Stimulated activated CD8-positive, alpha-beta memory T cell treated with anti-CD3 and anti-CD28 coated beads, Interleukin-15, amount 100 ng/mL, for 48 hours (primary cell): ENCODE results near the gene ANKMY1.

ENCODE experiments used
- DNase-seq, 2 donors: peaks; one replicate each; pipeline ENCODE4 v3.0.0-alpha.2; 2020; ENCODE audit warnings: low read depth in 2 of 2

Gene ANKMY1

DNA sequence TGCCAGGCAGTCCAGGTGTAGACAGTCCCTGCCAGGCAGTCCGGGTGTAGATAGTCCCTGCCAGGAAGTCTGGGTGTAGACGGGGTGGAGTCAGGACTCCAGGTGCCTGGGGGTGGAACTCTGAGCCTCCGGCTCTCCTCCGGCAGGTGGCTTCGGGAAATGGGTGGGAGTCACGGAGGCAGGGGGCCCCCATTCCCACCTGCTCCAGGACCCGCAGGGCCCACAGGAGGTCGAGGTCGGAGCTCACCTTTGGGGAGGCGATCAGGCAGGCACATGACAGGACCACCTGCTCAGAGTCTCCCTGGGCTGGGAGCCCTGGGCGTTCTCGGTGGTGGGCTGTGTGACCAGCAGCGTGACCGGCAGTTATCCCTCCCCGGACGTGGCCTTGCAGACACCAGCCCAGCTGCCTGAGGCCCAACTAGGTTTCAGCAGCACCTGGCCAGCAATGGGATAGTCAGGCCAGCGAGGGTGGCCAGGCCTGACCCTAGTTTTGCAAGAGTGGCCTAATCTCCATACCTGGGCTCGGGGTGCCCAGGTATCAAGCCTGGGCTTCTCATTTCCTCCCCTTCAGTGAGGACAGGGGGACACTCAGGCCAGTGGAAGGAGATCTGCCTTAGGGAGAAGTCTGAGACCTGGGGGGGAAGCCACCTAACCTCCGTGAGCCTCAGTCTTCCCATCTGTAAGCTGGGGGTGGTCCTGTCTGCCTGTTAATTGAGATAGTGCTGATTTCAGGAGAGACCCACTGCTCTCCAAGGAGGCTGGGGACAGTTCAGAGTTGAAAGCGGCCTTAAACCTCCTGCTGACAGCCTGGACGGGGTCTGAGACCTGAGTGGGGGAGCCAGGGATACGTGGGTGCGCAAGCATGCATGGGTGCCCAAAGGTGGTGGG is 109.2 kb downstream of the ANKMY1 start:
- no peak for DNase-seq

DNA sequence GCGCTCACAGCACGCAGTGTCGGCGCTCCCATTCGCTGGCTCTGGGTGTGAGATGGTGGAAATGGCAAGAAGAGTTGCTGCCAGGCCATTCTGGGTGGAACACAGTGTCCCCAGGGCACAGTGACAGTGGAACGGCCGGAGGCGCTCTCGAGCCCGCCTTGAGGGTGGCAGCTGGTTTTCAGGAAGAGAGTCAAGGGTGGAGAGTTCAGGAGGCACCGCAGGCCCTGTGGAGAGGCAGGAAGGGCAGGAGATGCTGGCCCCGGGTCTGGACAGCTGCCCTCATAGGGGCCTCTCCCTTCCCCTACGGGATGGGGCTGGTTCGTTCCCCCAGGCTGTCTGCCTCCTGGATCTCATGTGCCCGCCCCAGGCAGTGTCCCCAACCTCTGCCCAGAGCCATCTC is 109.9 kb downstream of the ANKMY1 start:
- no peak for DNase-seq

DNA sequence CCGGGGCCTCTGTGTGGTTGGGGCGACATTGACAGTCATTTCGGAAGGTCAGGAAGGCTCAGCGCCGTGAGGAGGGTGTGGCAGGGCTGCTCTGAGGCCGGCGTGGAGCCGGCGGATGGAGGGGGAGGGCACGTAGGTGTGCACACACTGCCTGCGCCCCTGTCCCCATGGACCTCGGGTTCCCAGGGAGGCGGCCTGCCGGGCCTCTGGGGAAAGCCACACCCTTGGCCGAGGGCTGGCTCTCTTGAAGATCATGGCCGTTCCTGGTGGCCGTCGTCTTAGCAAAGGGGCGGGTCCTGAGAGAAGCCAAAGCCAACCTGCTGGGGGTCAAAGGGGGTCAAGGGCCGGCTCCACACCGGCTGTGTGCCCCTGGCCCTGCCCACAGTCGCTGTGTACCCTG is 110.5 kb downstream of the ANKMY1 start:
- DNase-seq = no peak

DNA sequence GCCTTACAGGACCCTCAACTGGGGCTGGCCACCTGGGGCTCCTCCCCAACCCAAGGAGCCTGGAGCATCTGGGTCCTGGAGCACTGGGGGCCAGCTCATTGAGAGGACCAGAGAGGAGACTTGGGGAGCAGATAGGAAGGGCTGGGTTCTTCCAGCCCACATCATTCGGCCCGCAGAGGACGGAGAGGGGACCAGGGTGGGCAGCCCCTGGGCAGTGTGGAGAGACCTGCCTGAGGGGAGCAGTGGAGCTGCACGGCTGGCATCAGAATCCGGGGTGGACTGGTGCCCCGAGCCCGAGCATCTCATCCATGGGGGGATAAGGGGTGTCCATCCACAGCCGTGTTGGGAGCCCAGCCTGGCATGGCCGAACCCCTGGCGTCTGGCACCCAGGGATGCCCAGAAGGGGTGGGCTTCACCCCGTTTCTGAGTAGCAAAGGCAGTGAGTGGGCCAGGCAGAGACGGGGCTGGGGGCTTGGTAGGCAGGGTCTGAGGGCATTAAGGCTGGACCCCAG is 111.1 kb downstream of the ANKMY1 start:
- DNase-seq = no peak

DNA sequence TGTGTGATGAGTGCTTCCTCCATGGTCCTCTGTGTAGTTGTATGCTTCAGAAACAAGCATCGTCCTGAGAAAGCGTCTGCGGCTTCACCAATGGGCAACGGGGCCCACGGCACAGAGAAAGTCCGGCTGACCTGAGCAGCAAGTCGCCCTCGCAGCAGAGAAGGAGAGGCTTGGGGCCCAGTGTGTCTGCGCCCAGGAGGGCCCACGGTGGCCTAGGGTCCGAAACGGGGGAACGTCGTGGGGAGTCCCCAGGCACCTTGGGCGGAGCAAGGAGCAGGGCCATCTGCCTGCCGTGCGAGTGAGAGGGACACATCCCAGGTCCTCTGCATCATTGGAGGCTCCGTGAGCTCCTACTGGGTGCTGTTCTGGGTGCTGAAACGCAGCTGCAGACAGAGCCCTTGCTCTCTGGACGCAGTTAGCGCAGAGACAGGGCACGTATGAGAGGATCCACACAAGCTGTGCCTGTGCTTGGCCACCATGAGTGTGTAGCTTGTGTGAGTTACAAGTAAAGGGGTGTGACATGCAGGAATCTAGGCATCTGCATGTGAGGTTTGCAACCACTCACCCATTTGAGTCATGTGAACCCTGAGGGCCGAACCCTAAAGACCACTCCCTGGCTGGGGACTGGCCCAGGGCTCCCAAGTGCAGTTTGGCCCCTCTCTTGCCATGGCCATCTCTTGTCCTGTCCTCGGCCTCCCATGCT is 111.7 kb downstream of the ANKMY1 start:
- DNase-seq = no peak

DNA sequence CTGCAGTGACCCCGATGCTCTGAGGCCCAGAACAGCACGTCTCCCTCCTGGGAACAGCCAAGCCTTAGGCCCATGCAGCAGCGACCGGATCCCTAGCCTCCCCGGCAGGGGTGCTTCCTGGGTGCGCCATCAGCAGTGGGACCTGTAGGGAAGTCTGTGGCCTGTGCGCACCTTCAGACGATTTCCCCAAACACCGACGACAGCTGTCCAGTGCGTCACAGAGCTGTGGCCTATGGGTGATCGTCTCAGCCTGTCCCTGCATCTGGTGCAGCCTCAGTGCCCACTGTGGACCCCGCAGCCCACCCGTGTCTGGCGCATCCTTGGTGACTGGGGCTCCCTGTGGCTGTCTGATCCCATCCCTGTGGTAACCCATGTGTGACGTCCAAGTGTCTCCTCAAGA is 113.3 kb downstream of the ANKMY1 start:
- no peak for DNase-seq

DNA sequence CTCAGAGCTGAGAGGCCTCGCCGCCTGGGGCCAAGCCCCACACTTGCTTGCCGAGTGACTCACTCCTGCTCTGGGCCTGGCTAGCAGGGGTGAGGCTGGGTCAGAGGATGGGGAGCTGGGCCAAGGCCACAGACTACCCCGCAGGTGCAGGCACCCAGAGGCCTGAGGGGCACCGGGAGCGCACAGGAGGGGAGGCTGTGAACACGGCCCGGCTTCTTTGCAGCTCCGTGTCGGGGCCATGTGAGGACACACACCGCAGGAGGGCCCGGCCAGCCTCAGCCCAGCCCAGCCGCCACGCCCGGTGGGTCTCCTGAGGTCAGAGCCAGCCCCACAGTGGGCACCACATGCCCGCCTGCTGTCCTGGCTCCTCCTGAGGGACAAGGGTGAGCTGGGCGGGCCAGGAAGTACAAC is 113.9 kb downstream of the ANKMY1 start:
- DNase-seq = no peak

DNA sequence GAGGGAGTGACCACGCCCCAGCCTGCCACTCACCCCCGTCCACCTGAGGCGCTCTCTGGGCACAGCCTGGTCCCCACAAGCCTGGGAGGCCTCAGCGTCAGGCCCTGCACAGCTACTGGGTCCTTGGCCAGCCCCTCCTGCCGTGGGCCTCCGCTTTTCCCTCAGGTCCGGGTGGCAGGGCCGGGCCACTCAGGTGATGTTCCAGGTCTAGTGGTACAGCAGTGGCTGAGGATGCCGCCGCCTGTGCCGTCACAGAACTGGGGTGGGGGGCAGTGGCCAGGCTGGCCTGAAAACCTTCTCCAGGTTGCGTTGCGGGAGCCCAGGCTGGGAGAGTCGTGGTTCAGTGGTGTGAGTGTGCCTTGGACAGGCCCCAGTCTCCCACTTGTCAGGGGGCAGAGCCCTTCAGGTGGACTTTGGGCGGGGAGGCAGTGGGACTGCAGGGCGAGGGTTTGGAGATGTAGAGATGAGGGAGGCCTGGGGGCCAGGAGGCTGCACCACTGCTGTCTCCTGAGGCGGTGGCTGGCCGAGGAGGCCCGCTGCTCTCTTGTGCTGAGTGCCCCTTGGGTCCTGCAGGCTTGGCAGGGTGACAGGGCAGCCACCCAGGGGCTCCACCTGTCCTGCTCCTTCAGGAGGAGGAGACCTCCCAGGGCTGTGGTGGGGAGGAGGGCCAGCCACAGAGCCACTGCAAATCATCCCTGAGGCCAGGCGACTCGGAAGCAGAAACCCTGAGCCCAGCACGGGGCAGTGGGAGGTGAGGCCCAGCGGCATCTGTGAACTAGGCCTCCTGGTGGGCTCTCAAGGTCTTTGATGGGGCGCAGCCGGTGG is 114.7 kb downstream of the ANKMY1 start:
- DNase-seq = no peak

DNA sequence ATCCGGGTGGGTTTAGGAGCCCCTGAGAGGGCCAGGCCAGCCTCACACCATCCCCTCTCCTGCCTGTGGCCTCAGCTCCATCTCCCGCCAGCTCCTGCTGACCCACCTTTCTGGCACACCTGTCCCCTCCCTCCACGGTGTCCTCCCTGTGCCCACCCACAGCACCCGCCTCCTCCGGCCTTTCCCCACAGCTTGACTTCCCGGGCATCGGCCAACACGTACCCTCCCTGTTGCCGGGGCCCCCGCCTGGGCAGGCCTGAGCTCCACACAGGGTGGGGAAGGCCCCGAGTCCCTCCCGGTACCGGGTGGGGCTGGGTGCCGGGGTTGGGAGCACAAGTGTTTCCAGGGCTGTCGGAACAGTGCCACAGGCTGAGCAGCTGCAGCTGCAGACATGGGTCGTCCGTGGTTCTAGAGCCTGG is 115.8 kb downstream of the ANKMY1 start:
- no peak for DNase-seq

DNA sequence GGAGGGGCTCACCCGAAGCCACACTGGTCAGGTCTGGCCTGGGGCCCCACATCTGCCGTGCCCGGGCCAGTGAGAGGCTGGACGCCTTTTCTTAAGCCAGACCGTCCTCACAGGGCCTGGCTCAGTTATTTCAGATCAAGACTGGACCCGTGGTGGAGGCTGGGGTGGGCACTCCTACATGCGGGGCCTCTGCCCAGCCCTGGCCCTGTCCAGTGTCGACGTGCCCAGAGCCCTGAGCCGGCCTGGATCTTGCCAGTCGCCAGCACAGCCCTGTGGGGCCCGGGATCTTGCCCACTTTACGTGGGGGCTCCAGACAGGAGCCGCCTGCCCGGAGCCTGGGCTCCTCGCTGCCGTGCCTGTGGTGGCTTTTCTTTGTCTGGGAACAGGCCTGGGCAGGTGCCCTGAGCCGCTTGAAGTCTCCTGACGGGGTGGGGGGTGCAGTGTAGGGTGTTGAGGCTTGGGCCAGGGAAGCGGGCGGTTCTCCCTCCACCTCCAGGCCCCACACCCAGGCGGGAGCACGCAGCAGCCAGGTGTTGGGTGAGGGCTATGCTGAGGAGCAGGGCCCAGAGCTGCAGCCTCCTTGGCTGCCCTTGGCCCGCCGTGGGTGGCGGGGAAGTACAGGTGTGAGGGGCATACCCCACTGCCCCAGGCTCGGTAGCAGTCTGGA is 116.3 kb downstream of the ANKMY1 start:
- DNase-seq = no peak

DNA sequence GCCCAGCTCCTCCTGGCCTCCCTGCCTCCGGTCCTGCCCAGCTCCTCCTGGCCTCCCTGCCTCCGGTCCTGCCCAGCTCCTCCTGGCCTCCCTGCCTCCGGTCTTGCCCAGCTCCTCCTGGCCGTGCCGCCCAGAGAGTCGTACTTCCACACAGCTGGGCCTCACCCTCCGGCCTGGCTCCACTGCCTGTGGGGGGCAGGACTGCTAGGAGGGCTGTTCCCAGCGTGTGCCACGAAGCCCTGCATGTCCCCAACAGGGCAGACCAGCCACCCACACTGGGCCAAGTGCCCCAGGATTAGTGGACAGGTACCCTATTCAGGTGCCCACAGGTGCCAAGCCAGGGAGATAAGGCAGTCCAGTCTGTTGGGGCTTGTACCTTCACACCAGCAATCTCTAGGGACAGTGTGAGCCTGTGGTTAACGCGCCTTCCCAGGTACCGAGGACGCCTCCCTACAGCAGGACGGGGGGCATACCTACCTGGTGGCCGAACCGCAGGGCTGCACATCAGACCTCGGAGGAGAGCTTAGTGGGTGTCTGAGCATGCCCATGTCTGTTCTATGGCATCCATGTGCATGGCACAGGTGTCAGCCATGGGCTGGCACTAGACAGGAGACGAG is 117.0 kb downstream of the ANKMY1 start:
- DNase-seq = no peak

DNA sequence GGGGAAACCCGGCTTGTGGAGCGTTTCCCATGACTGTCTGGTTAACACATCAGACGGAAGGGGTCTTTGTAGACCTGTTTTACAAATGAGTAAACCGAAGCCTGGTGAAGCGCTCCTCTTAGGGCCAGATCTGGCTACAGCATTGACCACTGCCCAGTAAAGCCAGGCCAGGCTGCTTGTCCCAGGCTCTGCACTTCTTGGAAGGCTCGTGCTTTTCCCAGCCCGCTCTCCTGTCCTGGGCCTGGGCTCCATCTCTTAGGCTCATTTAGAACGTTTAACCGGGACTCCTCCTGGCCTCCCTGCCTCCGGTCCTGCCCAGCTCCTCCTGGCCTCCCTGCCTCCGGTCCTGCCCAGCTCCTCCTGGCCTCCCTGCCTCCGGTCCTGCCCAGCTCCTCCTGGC is 117.5 kb downstream of the ANKMY1 start:
- no peak for DNase-seq

DNA sequence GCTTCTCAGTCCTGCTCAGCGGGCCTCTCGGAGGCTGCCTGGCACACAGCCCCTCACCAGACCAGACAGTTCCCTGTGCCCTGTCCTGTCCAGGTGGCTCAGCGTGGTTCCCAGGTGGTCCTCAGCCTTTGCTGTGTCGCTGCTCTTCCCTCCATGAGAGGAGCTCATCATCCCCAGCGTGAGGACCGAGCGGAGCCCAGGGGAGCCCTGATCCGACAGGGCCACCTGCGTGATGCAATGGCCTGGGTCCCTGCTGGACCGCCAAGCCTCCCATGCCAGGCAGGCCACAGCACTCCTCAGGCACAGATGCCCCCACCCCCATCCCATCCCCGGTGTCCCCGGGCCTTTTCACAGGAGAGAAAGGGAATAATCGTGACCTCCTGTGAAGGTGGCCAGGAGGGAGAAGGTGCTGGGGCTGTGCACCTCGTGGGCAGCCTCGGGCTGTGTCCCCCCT is 118.1 kb downstream of the ANKMY1 start:
- no peak for DNase-seq

DNA sequence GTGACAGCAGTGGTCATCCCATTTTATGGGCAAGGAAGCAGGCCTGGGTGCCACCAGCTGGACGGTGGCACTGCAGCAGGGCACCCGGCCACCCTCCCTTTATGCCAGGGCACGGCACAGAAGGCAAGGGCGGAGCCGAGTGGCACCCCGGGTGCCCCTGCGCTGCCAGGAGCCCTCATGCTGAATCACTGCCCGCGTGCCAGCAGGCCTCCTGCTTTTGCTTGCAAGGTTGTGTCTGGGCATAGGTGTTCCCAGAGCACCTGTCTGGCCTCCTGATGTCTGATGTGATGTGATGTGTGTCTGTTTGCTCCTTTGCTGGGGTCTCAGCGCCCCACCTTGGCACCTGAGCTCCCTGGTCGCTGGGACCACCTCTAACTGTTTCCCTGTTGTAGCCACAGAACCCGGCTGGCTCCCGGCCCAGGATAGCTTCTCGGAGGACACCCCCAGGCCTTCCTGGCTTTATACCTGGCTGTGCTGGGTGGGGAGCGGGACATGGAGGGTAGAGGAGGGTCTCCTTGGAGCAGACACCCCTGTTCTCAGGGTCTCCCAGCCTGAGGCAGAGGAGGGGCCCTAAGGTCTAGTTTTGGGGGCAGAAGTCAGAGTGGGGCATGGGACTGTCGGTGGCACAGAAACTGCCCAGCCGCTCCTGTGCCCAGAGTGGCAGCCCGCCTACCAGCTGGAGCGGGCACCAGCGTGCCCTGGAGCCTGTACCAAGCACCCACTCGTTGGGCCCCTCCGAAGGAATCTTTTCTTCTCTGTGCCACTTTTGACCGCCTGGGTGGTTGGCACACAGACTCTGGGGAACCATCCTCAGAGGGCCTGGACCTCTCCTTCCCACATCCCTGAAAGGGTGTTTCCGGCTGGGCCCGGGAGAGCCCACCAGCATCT is 118.7 kb downstream of the ANKMY1 start:
- no peak for DNase-seq

DNA sequence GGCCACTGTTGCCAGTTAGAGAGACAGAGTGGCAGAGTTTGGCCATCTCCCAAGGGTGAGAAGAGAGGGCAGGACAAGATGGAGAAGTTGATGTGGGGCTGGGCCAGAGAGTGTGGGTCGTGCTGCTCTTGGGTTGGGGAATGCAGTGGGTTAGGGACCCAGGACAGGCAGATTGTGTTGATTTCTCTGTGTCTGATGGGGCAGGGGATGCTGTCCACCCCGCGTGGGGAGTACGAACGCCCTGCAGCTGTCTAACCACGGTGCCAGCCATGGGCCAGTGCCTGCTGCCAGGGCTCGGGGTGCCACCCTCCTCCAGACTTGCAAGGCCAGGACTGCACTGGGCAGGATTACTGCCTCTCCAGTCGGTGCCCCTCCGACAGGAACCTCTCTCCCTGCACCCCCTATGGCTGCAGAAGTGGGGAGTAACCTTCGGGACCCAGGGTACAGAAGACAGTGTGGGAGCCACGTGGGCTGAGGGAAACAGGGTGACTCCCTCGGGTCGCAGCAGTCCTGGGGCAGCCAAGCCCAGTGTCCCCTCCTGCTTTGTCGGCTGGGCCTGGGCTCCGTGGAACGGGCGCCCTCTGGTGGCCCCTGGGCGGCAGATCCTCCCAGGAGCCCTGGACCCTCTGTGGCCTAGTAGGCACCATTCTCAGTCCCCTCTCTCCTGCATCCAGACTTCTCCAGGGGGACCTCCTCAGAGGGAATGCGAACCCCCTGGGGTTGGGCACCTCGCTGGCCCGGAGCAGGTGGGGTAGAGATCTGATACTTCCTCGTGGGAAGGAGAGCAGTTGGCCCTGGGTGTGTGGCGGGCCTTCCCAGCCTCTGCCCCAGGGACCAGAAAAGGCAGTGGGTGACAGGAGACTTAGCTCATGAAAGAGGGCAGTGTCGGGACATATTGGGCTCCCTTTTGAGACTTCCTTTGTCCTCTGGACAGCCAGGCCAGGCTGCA is 119.7 kb downstream of the ANKMY1 start:
- peak; percentile 44 to 52 for DNase-seq

DNA sequence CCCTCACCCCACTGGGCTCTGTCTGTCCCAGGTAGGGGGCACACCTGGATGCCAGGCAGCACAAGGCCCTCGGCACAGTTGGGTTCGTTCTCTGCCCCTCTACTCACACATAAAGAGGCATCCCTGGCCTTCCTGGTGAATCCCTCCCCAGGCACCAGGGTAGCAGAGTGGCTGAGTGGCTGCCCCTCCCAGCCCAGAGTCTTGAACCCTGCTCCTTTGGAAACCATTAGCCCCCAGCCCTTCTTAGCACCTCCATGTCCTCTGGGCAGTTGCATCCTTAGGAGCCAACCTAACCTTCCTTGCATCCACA is 120.3 kb downstream of the ANKMY1 start:
- no peak for DNase-seq

DNA sequence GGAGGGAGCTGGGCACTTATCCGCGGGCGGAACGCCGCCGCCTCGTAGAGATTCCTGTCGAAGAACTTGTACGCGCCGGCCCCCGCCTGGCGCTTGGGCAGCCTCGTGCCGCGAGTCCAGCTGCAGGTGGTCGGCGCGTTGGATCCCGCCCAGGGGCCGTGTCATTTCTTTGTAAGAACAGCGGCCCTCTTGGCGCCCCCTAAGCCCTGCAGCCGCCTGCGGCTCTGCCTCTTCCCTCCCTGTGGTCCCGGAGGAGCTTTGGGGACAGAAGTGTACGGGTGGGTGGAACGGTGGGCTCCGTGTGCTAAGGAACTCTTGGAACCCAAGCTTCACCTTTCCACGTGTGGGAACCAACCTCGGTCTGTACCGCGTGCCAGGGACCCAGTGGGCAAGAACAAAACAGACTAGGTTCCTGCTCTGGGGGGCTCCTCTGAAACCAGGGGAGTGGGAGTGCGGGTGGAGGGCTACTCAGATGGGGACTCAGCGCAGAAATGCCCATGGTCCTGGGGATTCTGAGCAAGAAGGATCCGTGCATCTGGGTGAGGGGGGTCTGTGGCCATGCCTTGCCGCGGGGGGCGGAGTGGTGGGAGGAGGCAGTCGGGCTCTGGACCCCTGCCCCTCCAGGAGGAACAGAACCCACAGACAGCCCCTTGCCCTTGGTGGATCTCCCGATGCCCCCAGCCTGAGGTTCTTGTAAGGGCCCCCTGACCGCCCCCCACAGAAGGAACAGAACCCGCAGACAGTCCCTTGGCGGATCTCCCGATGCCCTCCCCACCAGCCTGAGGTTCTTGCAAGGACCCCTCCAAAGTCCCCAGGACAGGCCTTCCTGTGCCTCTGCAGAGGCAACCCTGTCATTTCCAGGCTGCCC is 120.9 kb downstream of the ANKMY1 start:
- no peak for DNase-seq
